OCI-LY3 (cell line): ENCODE data around the gene COL24A1.

ENCODE experiments used
- H2AFZ ChIP-seq: fragments of 200-600, 300-600 bp; shearing (Covaris generic); 2 replicates; pipeline ENCODE4 v1.6.0; 2014; ENCODE audit warnings: antibody characterized with exemption, low read depth, low read length
- H3K27ac ChIP-seq: fragments of 200-600, 300-600 bp; sonication (generic); 2 replicates; pipeline ENCODE4 v1.5.1; 2014; ENCODE audit warnings: mild to moderate bottlenecking, low read length, moderate library complexity, mixed read lengths
- H3K27me3 ChIP-seq: fragments of 200-600, 300-600 bp; sonication (generic); 2 replicates; pipeline ENCODE4 v1.6.1; 2014; ENCODE audit warnings: low read depth, low read length, mixed read lengths
- H3K36me3 ChIP-seq: fragments of 200-600, 300-600 bp; sonication (generic); replicated peaks from 2 replicates; pipeline ENCODE3; 2014; ENCODE audit warnings: low read depth, low read length, mixed read lengths
- H3K4me1 ChIP-seq: fragments of 300-600, 200-600 bp; sonication (generic); 2 replicates; pipeline ENCODE4 v1.6.1; 2014; ENCODE audit warnings: low read length, mixed read lengths
- H3K4me2 ChIP-seq: fragments of 200-600, 300-600 bp; sonication (generic); 2 replicates; pipeline ENCODE4 v1.6.1; 2014; ENCODE audit warnings: low read length, mixed read lengths
- H3K4me3 ChIP-seq: fragments of 300-600, 200-600 bp; sonication (generic); 2 replicates; pipeline ENCODE4 v1.5.1; 2014; ENCODE audit warnings: antibody characterized with exemption, mild to moderate bottlenecking, low read length, moderate library complexity
- H3K79me2 ChIP-seq: fragments of 300-600, 200-600 bp; shearing (Covaris generic); 2 replicates; pipeline ENCODE4 v1.6.1; 2014; ENCODE audit warnings: mild to moderate bottlenecking, low read length, mixed read lengths
- H3K9ac ChIP-seq: fragments of 300-600, 200-600 bp; shearing (Covaris generic); 2 replicates; pipeline ENCODE4 v1.6.0; 2014; ENCODE audit warnings: mild to moderate bottlenecking, low read length, moderate library complexity
- H3K9me3 ChIP-seq: fragments of 200-600, 300-600 bp; shearing (Covaris generic); 2 replicates; pipeline ENCODE4 v1.6.1; 2014; ENCODE audit warnings: low read length, mixed read lengths; ENCODE audit not compliant: insufficient read depth
- H4K20me1 ChIP-seq: fragments of 200-600, 300-600 bp; sonication (generic); 2 replicates; pipeline ENCODE4 v1.6.1; 2016; ENCODE audit warnings: low read length, mixed read lengths; ENCODE audit not compliant: insufficient read depth
- CTCF ChIP-seq: fragments of 200-600, 300-600 bp; sonication (generic); IDR thresholded peaks from 2 replicates; pipeline ENCODE4 v1.5.1; 2014; ENCODE audit warnings: antibody characterized with exemption, low read length, low read depth
- EZH2phosphoT487 ChIP-seq: fragments of 200-600 bp; shearing (Covaris generic); IDR thresholded peaks from 2 replicates; pipeline ENCODE4 v1.6.1; 2018; ENCODE audit warnings: antibody characterized with exemption, mixed run types, low read depth

The COL24A1 gene

GRCh38 chr1:85998105-85998855 lies 158.3 kb downstream of the COL24A1 start:
- no peak overlapping the region for H2AFZ ChIP-seq
- no peaks in the 10 kb centered on the region for H3K9me3 ChIP-seq
- H3K4me2 ChIP-seq = no peak overlapping the region
- no peaks in the 10 kb centered on the region for H3K79me2 ChIP-seq
- H4K20me1 ChIP-seq = no peaks in the 10 kb centered on the region
- H3K4me1 ChIP-seq = no peaks in the 10 kb centered on the region
- no peaks in the 10 kb centered on the region for H3K36me3 ChIP-seq
- H3K27ac ChIP-seq = no peak overlapping the region
- TF ChIP-seq EZH2phosphoT487 (no peak), CTCF (no peak)
- no peak overlapping the region for H3K4me3 ChIP-seq
- no peak overlapping the region for H3K9ac ChIP-seq
- H3K27me3 ChIP-seq = no peaks in the 10 kb centered on the region

GRCh38 chr1:85992791-85993190 lies 163.8 kb downstream of the COL24A1 start:
- Histone ChIP-seq H3K4me3 (no peak overlapping the region), H3K36me3 (no peaks in the 10 kb centered on the region), H3K9ac (no peak overlapping the region), H3K79me2 (no peaks in the 10 kb centered on the region), H3K27ac (no peak overlapping the region), H4K20me1 (no peaks in the 10 kb centered on the region), H3K4me1 (peaks cover 6% of the 10 kb centered on the region), H3K4me2 (peak overlapping the region; percentile 13), H2AFZ (peak overlapping the region; percentile 20; the same call in 1 of the 2 replicates), H3K9me3 (no peaks in the 10 kb centered on the region), H3K27me3 (no peaks in the 10 kb centered on the region)
- TF ChIP-seq CTCF (no peak), EZH2phosphoT487 (no peak)

GRCh38 chr1:85991261-85991660 lies 165.3 kb downstream of the COL24A1 start:
- no peaks in the 10 kb centered on the region for H3K27me3 ChIP-seq
- H3K9ac ChIP-seq = no peak overlapping the region
- H3K79me2 ChIP-seq = no peaks in the 10 kb centered on the region
- no peaks in the 10 kb centered on the region for H3K36me3 ChIP-seq
- H3K4me2 ChIP-seq = no peak overlapping the region
- no peaks in the 10 kb centered on the region for H4K20me1 ChIP-seq
- no peak overlapping the region for H3K4me3 ChIP-seq
- no peaks in the 10 kb centered on the region for H3K9me3 ChIP-seq
- peaks cover 6% of the 10 kb centered on the region for H3K4me1 ChIP-seq
- H2AFZ ChIP-seq = no peak overlapping the region
- H3K27ac ChIP-seq = no peak overlapping the region
- TF ChIP-seq CTCF (no peak), EZH2phosphoT487 (no peak)

DNA sequence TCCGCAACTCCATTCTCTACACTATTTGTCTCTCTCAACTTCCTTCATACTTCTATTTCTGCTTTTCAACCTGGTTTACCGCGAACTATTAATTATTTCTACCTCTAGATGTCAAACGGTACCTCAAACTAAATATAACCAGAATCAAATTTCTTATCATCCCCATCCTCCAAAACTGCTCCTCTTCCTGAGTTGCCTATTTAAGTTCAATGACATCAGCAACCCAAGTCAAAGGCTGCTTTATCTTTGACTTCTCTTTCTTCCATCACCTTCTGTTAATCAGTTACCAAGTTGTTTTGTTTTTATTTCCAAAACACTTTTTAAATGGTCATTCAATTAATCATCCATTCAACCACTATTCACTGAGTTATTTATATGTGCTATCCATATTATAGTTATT lies 171.9 kb downstream of the COL24A1 start:
- Histone ChIP-seq H3K27ac (no peak overlapping the region), H3K4me3 (no peak overlapping the region), H3K27me3 (no peaks in the 10 kb centered on the region), H3K9me3 (no peaks in the 10 kb centered on the region), H2AFZ (no peak overlapping the region), H3K4me1 (no peaks in the 10 kb centered on the region), H3K4me2 (no peak overlapping the region), H4K20me1 (no peaks in the 10 kb centered on the region), H3K36me3 (no peaks in the 10 kb centered on the region), H3K79me2 (no peaks in the 10 kb centered on the region), H3K9ac (no peak overlapping the region)
- TF ChIP-seq EZH2phosphoT487 (no peak), CTCF (no peak)
